ENCODE measurements around the gene OSGIN1. TPM values are rescaled to one million over a fixed set of nuclear protein-coding genes. Genes with fewer than 3 reads are reported as not detected.

OSGIN1 gene
- total RNA-seq, 1 experiment from 2014 or later: 1.7 TPM

DNA sequence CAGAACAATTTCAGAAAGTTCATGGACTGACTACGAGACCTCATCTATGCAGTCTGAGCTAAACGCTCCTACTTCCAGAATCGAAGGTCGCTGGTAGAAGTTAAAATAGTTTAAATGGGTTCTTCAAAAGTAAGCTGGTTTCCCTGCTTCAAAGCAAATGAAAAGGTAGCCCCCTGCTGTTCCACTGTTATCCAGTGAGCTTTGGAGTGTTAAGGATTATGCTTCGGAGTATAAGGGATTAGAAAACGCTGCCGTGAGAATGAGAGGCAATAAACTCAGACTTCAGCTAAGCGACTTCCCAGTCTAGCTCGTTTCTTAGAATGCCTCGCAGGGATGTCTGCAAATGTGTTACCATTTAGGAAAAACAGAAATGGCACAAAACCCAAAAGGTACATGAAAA, 41.8 kb upstream of the OSGIN1 start (continued):
- TF ChIP-seq MXD4 (CRISPR knock-in tag; IDR thresholded peaks at IDR 0.05; ENCODE audit: borderline replicate concordance): no peak
- TF ChIP-seq, protein P1, sequence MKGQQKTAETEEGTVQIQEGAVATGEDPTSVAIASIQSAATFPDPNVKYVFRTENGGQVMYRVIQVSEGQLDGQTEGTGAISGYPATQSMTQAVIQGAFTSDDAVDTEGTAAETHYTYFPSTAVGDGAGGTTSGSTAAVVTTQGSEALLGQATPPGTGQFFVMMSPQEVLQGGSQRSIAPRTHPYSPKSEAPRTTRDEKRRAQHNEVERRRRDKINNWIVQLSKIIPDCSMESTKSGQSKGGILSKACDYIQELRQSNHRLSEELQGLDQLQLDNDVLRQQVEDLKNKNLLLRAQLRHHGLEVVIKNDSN (CRISPR knock-in tag; IDR thresholded peaks at IDR 0.05): no peak

DNA sequence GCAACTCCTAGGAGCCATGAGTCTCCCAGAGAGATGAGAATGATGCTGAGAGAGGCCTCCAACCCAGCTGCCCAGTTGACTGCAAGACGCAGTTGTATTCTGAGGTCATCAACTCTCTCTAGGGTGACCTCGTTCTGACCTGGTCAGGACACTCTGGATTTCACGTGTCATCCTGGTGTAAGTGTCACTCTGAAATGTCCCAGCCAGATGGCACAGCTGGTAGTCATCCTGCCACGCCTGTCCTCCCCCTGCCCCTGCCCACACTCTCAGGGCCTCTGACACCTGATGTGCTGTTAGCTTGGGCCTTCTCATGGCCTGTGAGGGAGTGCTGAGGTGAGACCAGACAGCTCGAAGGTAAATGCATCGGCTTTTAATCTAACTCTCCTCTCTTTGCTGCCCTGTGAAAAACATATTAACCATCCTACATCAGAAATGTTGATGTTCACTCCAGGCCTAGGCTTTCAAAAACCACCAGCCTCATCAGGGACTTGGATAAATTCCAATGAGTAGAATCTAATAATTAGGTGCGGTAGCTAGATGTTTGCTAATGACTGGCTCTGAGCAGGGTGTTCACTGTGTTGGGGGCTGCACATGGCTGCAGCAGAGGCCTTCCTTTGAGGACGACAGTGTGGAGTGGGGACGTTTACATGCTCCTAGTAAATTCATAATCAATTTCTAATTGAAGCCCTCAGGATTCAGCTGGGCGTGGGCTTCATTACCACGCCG, 40.4 kb upstream of the OSGIN1 start:
- no peak for ATAC-seq
- Mint-ChIP-seq H3K4me1 (peaks cover 9% of the 10 kb centered on the region), H3K27ac (0 out of 2 replicates have a peak overlapping the region, but pooled peaks have one; percentile 38), H3K27me3 (ENCODE audit: low read depth) (no peaks in the 10 kb centered on the region; the same call in 1 of the 2 replicates), H3K4me3 (no peak overlapping the region), H3K36me3 (peaks cover 73% of the 10 kb centered on the region), H3K9me3 (peaks cover 16% of the 10 kb centered on the region)
- no peak for DNase-seq (ENCODE audit: low spot score)
- no peak for TF ChIP-seq GABPB1 (CRISPR knock-in tag; IDR thresholded peaks at IDR 0.05)
- TF ChIP-seq SMAD3 (CRISPR knock-in tag; IDR thresholded peaks at IDR 0.05; ENCODE audit: borderline replicate concordance): no peak
- TF ChIP-seq RORB (CRISPR knock-in tag; IDR thresholded peaks at IDR 0.05): no peak
- TF ChIP-seq JAZF1 (CRISPR knock-in tag; IDR thresholded peaks at IDR 0.05): no peak
- no peak for TF ChIP-seq SOX15 (CRISPR knock-in tag; IDR thresholded peaks at IDR 0.05)
- TF ChIP-seq RELA (CRISPR knock-in tag; IDR thresholded peaks at IDR 0.05; ENCODE audit: borderline replicate concordance): no peak
- no peak for TF ChIP-seq TCF7 (CRISPR knock-in tag; IDR thresholded peaks at IDR 0.05; ENCODE audit: low read depth)
- TF ChIP-seq, protein P2, sequence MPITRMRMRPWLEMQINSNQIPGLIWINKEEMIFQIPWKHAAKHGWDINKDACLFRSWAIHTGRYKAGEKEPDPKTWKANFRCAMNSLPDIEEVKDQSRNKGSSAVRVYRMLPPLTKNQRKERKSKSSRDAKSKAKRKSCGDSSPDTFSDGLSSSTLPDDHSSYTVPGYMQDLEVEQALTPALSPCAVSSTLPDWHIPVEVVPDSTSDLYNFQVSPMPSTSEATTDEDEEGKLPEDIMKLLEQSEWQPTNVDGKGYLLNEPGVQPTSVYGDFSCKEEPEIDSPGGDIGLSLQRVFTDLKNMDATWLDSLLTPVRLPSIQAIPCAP (CRISPR knock-in tag; IDR thresholded peaks at IDR 0.05): no peak
- TF ChIP-seq, protein P3, sequence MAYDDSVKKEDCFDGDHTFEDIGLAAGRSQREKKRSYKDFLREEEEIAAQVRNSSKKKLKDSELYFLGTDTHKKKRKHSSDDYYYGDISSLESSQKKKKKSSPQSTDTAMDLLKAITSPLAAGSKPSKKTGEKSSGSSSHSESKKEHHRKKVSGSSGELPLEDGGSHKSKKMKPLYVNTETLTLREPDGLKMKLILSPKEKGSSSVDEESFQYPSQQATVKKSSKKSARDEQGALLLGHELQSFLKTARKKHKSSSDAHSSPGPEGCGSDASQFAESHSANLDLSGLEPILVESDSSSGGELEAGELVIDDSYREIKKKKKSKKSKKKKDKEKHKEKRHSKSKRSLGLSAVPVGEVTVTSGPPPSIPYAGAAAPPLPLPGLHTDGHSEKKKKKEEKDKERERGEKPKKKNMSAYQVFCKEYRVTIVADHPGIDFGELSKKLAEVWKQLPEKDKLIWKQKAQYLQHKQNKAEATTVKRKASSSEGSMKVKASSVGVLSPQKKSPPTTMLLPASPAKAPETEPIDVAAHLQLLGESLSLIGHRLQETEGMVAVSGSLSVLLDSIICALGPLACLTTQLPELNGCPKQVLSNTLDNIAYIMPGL (CRISPR knock-in tag; IDR thresholded peaks at IDR 0.05): no peak
- TF ChIP-seq, protein P4, sequence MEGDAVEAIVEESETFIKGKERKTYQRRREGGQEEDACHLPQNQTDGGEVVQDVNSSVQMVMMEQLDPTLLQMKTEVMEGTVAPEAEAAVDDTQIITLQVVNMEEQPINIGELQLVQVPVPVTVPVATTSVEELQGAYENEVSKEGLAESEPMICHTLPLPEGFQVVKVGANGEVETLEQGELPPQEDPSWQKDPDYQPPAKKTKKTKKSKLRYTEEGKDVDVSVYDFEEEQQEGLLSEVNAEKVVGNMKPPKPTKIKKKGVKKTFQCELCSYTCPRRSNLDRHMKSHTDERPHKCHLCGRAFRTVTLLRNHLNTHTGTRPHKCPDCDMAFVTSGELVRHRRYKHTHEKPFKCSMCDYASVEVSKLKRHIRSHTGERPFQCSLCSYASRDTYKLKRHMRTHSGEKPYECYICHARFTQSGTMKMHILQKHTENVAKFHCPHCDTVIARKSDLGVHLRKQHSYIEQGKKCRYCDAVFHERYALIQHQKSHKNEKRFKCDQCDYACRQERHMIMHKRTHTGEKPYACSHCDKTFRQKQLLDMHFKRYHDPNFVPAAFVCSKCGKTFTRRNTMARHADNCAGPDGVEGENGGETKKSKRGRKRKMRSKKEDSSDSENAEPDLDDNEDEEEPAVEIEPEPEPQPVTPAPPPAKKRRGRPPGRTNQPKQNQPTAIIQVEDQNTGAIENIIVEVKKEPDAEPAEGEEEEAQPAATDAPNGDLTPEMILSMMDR (IDR thresholded peaks at IDR 0.05): no peak
- TF ChIP-seq TP53 (CRISPR knock-in tag; IDR thresholded peaks at IDR 0.05): no peak
- TF ChIP-seq, protein P5, sequence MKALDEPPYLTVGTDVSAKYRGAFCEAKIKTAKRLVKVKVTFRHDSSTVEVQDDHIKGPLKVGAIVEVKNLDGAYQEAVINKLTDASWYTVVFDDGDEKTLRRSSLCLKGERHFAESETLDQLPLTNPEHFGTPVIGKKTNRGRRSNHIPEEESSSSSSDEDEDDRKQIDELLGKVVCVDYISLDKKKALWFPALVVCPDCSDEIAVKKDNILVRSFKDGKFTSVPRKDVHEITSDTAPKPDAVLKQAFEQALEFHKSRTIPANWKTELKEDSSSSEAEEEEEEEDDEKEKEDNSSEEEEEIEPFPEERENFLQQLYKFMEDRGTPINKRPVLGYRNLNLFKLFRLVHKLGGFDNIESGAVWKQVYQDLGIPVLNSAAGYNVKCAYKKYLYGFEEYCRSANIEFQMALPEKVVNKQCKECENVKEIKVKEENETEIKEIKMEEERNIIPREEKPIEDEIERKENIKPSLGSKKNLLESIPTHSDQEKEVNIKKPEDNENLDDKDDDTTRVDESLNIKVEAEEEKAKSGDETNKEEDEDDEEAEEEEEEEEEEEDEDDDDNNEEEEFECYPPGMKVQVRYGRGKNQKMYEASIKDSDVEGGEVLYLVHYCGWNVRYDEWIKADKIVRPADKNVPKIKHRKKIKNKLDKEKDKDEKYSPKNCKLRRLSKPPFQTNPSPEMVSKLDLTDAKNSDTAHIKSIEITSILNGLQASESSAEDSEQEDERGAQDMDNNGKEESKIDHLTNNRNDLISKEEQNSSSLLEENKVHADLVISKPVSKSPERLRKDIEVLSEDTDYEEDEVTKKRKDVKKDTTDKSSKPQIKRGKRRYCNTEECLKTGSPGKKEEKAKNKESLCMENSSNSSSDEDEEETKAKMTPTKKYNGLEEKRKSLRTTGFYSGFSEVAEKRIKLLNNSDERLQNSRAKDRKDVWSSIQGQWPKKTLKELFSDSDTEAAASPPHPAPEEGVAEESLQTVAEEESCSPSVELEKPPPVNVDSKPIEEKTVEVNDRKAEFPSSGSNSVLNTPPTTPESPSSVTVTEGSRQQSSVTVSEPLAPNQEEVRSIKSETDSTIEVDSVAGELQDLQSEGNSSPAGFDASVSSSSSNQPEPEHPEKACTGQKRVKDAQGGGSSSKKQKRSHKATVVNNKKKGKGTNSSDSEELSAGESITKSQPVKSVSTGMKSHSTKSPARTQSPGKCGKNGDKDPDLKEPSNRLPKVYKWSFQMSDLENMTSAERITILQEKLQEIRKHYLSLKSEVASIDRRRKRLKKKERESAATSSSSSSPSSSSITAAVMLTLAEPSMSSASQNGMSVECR (CRISPR knock-in tag; IDR thresholded peaks at IDR 0.05; ENCODE audit: borderline replicate concordance): no peak
- TF ChIP-seq, protein P6, sequence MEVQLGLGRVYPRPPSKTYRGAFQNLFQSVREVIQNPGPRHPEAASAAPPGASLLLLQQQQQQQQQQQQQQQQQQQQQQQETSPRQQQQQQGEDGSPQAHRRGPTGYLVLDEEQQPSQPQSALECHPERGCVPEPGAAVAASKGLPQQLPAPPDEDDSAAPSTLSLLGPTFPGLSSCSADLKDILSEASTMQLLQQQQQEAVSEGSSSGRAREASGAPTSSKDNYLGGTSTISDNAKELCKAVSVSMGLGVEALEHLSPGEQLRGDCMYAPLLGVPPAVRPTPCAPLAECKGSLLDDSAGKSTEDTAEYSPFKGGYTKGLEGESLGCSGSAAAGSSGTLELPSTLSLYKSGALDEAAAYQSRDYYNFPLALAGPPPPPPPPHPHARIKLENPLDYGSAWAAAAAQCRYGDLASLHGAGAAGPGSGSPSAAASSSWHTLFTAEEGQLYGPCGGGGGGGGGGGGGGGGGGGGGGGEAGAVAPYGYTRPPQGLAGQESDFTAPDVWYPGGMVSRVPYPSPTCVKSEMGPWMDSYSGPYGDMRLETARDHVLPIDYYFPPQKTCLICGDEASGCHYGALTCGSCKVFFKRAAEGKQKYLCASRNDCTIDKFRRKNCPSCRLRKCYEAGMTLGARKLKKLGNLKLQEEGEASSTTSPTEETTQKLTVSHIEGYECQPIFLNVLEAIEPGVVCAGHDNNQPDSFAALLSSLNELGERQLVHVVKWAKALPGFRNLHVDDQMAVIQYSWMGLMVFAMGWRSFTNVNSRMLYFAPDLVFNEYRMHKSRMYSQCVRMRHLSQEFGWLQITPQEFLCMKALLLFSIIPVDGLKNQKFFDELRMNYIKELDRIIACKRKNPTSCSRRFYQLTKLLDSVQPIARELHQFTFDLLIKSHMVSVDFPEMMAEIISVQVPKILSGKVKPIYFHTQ (CRISPR knock-in tag; IDR thresholded peaks at IDR 0.05): no peak
- no peak for TF ChIP-seq CREB1 (CRISPR knock-in tag; IDR thresholded peaks at IDR 0.05)
- POLR2A ChIA-PET: no interaction called here
- CTCF ChIA-PET: interaction anchor here (2.6 to 3.6 kb wide), 2 partner anchors 14 to 44 kb away, joined by 9 to 18 read pairs; no protein-coding TSS in a partner anchor

All from WTC11 (cell line).